HG03064 (cell line): ENCODE measurements around the gene MAST4.
"Not testable (repeated sequence)": the region's sequence is repeated elsewhere in the genome, so short reads cannot be mapped to it uniquely, and the experiment has no call there.

Source experiments
- ATAC-seq: cut with Tn5 transposase; IDR thresholded peaks from one replicate; pipeline ENCODE4 v1.9.1; 2021; ENCODE audit warnings: low read depth; ENCODE audit not compliant: unreplicated experiment

The MAST4 gene

DNA sequence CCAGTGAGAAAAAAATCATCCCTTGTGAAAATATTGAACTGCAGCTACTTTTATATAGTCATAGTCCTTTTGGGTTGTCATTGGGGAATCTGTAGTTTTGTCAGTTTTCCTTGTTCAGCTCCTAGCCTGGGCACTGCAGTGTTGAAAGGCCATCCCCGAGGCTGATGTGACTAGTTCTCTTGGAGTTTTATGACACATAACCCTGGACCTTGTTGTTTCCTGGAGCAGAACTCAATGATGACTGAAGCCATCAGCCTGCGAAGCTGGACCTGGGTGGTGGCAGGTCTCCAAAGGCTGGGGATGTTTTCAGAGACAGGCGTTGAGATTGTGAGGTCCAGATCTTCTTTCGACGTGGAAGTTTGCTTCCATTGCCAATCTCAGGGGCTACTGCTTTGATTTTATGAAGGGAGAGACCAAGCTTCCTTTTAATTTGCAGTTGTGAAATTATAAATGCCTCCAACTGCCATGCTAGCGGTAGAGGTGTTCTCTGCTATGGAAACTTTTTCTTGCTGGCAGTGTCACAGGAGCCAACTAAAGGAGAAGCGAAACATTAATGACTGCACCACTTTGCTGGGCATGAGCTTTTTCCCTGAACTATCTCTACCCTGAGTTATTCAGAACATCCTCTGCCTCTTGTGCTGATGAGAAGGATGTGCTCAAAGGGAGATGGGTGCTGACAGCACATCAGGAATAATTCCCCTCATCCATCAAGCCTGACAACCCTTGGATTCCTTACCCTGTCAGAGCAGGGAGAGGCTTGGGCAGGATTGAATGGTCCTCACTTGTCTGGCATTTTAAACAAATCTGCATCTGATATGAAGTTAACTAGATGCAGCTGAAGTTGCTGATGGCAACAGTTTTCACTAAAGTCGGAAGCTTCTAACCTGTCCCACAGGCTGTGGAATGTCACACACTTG lies 209.6 kb downstream of the MAST4 start:
- no peak for ATAC-seq

DNA sequence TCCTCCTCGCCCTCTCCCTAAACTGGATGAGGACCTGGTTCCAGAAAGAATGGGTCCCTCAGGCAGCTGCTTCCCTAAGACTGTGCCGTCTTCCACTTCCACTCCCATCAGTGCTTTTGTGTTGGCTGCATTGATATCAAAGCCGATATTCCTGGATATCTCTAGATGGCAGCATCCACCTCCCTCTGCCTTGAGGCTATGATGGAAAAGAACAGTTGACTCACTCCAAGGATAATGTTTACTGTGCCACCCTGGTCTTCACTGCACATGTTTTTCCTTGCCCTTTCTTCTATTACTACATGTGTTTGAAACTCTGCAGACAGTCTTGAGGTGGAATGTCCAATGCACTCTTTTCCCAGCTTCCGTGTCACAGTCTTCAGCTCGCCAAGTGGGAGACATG lies 211.6 kb downstream of the MAST4 start:
- ATAC-seq: no peak

DNA sequence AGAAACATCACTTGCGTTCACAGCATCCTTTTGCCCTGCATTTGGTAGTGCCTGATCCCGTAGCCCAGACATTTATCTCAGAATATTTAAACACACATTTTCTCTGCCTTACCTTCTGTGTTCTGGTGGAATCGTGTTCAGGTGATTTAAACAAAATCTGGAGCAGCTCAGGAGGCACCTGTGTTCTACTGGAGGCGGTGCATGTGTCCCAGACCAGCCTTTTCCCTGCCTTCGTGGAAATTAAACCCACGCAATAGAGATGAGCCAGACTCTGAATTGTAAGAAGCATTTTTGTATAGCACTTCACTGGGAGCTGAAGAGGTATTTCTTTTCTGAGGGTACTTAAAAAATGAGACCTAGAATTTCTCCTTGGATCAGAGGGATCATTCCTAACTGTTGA lies 212.5 kb downstream of the MAST4 start:
- no peak for ATAC-seq

DNA sequence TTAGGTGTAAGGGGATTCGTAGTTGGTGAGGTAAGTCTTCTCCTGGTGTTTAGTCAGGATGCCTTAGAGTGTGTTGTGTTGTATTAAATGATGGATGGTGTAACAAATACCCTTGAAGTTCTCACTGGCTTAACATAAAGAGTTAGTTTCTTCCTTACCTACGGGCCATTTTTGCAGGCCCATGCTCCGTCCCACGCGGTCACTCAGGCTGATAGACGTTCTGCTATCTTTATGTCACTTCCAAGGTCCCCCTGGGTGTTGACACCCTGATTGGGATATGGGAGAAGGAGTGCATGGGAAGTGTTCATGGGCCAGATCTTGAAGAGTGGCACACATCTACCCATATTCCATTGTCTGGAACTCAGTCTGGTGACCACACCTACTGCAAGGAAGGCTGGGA lies 214.0 kb downstream of the MAST4 start:
- no peak for ATAC-seq

DNA sequence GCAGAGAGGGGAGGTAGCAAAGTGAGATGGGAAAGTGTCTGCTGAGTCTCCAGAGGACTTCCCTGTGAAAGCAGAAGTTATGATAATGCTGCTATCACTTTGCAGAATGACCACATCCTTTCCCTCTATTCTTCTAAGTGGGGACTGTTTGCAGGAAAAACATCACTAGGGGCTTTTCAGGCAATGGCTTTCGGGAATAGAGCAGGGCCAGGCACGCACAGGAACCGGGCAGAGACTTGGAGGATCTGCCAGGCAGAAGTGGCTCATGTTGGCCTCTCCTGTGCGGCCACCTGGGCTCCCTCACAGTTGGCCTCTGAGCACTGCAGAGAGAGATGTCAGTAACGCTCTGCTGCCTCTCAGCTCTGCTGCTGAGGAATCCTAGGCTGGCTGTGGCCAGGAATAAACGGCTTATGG lies 214.7 kb downstream of the MAST4 start:
- no peak for ATAC-seq

DNA sequence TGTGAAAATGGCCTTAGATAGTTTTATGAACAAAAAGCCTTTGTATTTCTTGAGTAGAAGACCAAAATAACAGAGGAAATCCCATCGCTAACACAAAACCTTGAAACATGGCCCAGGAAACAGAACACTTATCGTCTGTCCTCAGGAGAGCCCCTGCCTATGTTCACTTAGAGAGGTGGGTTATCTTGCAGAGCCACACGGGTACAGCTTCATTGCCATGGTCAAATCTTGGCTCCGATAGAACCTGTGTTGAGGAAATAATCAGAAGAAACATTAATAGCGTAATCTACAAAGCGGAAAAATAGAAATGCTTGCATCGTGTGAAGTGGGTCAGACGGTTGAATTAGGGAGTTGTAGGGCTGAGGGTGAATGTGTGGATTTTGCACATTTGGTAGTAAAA lies 216.1 kb downstream of the MAST4 start:
- no peak for ATAC-seq

DNA sequence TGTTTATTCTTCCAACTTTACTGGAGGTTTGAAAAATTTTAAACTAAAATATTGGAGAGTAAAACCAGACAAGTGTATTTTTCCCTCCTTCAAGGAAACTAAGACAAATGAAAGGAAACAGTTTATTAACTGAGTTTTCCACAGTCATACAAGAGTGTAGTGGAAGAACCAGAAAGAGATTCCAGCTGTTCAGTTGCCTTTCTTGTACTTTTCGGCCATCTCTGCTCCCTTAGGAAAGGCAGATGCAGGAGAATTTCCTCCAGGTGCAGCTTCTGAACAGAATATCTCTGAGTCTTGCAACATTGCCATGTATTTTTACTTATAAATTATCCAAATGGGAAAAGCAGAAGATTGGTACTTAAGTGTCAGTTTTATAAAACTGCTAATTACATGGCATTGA lies 217.1 kb downstream of the MAST4 start:
- no peak for ATAC-seq

DNA sequence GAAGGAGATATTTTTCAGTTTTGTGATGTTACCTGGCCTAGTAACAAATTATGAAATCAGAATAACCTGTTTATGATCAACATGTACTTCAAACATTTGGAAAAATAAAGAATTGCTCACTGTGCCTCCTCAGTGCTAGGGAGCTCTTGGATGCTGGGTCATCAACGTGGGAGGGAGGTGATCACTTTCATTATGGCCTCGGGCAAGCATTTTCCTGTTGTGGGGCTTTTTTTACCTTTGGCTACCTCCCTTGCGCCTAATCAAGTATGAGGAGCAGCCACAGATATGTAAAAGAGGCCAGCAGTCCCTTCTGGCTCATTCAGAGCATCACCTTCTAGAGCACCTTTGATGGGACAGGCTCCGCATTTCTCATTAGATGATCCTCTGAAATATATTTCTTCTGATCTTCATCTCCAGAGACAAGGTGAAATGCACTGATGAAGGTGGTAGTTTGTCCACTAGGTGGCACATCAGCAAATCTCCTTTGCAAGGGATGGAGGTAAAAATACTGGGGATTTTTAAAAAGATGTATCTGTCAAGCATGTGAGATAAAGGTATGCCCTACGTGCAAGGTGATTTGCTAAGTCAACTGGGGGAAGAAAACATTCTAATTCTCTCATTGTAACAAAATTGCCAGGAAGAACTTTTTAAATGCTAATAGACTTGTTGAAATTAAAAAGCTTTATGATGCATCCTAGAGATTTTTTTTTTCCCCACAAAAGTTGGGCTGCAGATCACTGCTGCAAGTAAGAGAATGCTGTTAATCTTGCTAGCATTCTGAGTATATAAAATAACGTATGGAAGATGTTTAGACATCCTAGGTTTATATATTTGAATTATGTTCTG lies 218.2 kb downstream of the MAST4 start:
- no peak for ATAC-seq

DNA sequence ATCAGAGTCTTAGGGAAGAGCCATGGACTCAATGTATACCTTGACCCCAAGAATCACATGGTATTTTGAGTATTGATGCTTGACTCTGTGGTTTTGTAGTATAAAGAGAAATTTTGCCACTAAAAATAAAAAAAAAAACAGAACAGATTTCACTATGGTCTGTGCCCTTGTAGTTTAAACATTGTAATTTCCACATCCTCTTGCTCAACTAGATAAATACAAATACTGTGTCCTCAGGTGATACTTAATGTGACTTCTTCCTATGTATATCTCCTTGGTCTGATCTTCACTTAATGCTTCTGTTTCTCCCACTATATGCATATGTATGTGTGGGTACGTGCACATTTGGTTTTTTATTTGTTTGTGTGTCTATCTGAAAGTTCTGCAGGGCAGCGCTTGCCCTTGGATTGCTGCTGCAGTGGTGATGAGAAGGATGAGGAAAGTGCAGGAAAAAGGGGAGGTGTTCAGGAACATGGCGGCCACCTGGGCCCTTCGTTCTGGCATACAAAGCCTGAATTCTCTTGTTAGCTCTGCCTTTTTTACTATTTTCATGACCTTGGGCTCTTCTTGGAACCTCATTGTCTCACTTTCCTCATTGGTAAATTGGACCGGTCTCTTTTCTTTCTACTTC lies 222.2 kb downstream of the MAST4 start:
- no peak for ATAC-seq

DNA sequence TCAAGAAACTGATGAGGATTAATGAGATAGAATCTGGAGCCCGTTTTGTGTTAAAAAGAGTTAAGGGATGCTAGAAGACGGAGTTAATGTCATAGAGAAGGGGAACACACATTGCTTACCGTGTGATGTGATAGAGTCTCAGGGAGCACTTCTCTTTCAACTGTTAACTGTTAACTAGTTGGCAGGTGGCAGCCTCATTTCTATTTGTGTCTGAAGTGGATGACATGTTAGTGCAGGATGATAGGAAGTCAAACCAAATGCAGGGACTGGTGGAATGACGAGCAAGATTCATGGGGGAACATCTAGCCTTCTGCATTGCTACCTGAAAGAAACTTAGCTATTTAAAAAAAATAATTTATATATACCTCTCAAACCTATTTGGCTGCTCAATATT lies 222.7 kb downstream of the MAST4 start:
- ATAC-seq: no peak

DNA sequence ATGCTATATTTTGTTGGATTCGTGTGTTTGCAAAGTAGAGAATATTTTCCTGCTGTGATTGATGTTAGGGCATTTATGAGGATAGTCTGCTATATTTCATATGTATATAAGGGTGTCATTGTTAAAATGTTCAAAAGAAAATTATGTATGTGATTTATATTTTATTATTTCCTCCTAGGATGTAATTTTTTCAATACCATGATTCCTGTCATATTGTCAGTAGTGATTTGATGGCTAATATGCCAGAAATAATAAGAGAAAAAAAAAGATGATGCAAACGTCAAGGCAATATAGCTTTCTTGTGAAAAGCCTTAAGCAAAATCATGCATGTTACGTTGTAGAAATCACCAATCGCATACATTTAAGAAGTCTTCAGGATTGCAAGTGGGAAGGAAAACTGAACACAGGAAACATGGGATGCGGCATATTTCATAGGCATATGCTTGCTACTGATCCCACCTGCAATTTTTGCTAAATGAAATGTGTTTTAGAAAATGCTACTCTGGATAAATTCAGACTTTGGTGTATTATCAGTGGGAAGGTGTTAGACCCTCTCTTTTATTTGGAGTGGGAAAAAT lies 224.5 kb downstream of the MAST4 start:
- no peak for ATAC-seq

DNA sequence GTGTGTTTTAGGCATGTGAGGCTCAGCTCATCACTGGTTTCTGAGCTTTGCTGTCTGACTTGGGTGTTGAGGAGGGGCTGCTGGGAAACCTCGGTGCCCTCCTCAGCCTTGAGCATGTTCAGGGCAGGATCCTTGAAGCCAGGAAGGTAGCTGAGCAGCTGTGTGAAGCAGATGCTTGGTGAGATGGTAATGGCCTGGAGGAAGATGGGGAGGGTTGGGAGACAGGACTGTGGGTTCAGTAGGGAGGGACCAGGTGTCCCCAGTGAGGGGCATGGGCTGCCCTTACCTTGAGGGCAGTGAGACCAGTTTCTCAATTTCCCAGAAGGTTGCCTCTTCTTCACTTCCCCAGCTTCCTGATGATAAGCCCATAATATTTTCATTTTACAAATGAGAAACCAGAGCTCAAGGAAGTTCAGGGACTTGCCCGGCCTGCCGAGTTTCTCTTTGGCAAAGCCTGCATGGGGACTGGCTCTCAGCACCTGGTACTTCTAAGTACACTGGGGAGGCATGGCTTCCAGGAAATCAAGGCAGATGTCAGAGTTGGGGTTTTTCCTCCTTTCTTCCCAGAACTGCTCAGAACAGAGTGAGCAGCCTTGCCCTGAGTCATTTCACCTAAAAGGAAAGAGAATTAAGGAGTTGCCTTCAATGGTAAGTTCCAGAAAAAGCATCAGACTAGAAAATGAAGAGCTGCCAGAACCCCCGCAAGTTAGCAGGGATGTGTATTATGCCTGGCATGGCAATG lies 225.7 kb downstream of the MAST4 start:
- ATAC-seq: no peak

DNA sequence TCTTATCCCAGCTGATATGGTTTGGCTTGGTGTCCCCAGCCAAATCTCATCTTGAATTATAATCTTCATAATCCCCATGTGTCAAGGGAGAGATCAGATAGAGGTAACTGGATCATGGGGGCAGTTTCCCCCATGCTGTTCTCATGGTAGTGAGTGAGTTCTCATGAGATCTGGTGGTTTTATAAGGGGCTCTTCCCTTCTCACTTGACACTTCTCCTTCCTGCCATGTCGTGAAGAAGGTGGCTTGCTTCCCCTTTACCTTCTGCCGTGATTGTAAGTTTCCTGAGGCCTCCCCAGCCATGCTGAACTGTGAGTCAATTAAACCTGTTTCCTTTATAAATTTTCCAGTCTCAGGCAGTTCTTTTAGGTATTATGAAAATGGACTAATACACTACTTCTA lies 226.7 kb downstream of the MAST4 start:
- ATAC-seq: not testable (repeated sequence)

DNA sequence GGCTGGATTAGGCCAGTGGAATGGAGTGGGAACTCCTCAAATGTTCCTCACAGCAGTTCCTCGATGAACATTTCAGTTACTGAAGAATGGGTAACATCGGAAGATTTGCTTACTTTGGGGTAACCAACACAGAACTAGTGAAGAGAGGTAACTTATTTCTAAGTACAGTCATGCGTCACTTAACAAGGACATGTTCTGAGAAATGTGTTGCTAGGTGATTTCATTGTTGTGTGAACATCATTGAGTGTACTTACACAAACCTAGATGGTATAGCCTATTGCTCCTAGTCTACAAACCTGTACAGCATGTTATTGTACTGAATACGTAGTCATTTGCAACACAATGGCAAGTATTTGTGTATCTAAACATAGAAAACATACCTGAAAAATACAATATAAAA lies 228.3 kb downstream of the MAST4 start:
- ATAC-seq: no peak

DNA sequence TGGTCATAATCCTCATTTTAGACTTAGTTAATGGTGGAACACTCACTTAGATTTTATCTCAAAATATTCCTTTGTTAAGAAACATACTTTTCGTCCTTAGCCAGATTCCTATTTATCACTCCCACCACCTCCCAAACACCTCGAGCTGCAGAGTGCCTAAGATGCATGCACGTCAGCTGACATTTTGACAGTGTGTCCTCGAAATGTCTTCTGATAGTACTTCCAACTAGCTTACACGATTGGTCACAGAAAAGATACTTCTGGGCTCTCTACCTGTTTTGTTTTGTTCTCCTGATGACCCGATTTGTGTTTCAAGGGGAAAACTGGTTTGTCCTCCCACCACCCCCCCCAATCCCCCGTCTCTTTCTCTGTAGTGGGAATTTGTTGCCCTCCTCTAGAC lies 230.1 kb downstream of the MAST4 start:
- ATAC-seq: no peak

DNA sequence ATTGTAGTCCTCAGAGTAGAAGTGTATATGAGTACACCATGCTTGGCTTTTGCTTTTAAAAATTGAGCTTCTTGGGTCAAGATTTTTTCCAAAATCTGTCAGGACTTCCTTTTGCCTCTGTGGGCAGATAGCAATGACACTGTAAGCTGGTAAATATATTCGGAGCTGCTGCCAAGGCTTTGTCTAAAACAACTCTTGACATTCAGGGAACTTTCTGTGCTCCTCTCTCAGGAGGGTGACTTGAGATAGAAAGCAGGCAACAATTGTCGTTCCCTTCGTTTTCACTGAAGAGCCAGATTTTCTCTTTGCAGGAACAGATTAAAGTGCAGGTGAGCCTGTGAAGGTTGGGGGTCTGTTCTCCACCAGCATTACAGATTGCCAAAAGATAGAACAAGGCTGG lies 230.5 kb downstream of the MAST4 start:
- ATAC-seq: no peak

DNA sequence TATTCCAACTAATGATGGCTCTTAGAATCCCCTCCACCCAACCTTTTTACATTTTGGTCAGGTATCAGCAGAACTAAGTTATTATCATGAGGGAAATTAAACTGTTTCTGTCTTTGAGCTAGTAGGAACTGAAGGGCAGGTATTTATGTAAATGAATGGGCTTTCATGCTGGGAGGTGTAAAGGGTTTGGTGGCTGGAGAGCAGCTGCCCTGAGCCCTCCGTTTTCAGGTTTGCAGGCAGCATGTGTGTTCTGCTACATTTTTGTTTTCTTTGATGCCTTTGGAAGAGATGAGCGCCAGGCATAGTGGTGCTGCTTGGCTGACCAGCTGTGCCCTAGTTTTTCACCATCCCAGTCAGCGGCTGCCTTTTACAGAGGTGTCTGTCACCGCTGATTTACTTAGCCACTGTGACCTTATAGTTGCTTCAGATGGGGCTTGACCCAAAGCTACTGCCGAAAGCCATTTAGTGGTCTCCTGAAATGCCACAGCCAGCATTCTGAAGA lies 231.9 kb downstream of the MAST4 start:
- no peak for ATAC-seq

DNA sequence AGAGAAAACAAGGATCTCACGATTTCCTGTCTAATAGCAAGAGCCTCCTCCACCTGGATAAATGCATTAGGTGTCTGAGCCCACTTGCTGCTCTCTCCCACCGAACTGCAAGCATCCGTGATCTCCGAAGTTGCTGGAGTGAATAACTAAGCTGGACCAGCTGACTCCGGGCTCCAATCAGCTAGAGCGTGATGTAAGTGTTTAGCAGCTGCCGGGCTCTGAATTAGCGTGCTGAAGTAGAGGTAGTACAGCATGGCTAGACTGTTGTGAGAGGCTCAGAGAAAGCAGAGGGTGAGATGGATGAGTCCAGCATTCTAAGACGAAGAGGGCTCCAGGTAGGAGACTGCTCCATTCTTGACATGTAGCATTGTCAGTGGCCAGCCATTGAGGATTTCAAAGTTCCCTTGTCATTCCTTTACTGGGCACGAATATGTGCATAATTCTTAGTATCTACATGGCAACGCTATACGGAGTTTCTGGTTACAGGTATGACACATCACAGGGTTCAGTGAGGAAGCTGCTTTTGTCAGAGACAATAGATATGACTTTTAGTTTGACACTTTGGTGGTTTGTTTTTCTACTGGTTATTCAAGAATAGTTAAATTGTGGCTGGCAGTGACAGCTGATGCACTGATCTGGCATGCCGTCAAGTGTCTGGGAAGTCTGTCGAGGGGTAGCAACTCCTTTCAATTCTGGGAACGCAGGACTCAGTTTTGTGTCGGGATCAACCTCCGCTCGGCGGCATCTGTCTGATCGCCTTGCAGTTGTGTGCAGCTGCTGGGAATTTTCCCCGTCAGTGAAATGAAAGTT lies 232.6 kb downstream of the MAST4 start:
- ATAC-seq: no peak

DNA sequence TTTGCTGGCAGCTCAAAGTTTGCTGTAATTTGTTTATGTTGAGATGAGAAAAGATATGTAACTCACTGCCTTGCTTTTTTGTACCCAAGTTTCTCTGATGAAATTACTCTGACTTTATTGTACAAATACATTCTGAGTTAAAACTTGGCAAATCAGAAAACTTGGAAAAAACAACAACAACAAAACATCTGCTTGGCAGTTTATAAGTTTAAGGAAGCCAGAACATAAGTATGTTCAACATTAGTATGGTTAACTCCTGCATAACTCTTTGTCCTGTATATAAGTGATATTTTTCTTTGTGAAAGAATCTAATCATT lies 233.1 kb downstream of the MAST4 start:
- no peak for ATAC-seq
